HepG2 (cell line): Measurements from ENCODE around the gene INKA1. TPM values are rescaled to one million over a fixed set of nuclear protein-coding genes. Genes with fewer than 3 reads are reported as not detected.
A peak's percentile ranks its signal among the peaks of the same experiment; 100 is the strongest.

Source experiments
- ARID5B ChIP-seq: IDR thresholded peaks from 2 replicates; pipeline ENCODE4 v1.4.0; 2020; ENCODE audit warnings: mild to moderate bottlenecking, missing genetic modification reagents
- CERS6 ChIP-seq: sonication (generic); formaldehyde crosslinking; IDR thresholded peaks from 2 replicates; pipeline ENCODE4 v1.5.0; 2020; ENCODE audit warnings: missing genetic modification reagents
- ETV5 ChIP-seq: IDR thresholded peaks from 2 replicates; pipeline ENCODE4 v1.6.1; 2018; ENCODE audit warnings: missing biosample characterization, missing genetic modification reagents, inconsistent platforms, borderline replicate concordance
- MIER3 ChIP-seq: IDR thresholded peaks from 2 replicates; pipeline ENCODE4 v1.6.1; 2016; ENCODE audit warnings: missing compliant biosample characterization, borderline replicate concordance
- MLXIP ChIP-seq: sonication (generic); formaldehyde crosslinking; IDR thresholded peaks from 2 replicates; pipeline ENCODE4 v1.9.0; 2021; ENCODE audit warnings: missing genetic modification reagents, borderline replicate concordance
- PHF5A ChIP-seq: IDR thresholded peaks from one replicate; pipeline ENCODE4 v1.6.1; 2018; ENCODE audit warnings: low read depth, missing genetic modification reagents; ENCODE audit not compliant: unreplicated experiment
- POLR2G ChIP-seq: fragments of 200-400 bp; formaldehyde crosslinking; IDR thresholded peaks from 2 replicates; pipeline ENCODE4 v1.6.1; 2018; ENCODE audit warnings: mild to moderate bottlenecking, low read depth, low read length, moderate library complexity
- PRDM4 ChIP-seq: sonication (generic); formaldehyde crosslinking; IDR thresholded peaks from 2 replicates; pipeline ENCODE4 v1.9.0; 2021; ENCODE audit warnings: missing genetic modification reagents, borderline replicate concordance
- SKIL ChIP-seq: sonication (generic); formaldehyde crosslinking; IDR thresholded peaks from 2 replicates; pipeline ENCODE4 v1.8.0; 2022; ENCODE audit warnings: missing genetic modification reagents, mild to moderate bottlenecking, moderate library complexity, borderline replicate concordance
- SOX13 ChIP-seq, 3 experiments: fragments of 450-650 bp in 1 of 3; sonication (generic) in 1 of 3; formaldehyde crosslinking in 1 of 3; IDR thresholded peaks in 2 of 3; conservative IDR thresholded peaks in 1 of 3; 2 replicates each; pipeline versions ENCODE4 v1.5.0 to v1.6.1; 2016 to 2020; ENCODE audit warnings: antibody characterized with exemption in 1 of 3, mild to moderate bottlenecking in 1 of 3, missing compliant biosample characterization in 1 of 3, missing genetic modification reagents in 1 of 3, moderate library complexity in 1 of 3
- TBX2 ChIP-seq: sonication (generic); formaldehyde crosslinking; IDR thresholded peaks from 2 replicates; pipeline ENCODE4 v1.5.0; 2020; ENCODE audit warnings: missing genetic modification reagents, mild to moderate bottlenecking, borderline replicate concordance
- ZNF24 ChIP-seq: fragments of 450-650 bp; IDR thresholded peaks from 2 replicates; pipeline ENCODE4 v1.6.1; 2017; ENCODE audit warnings: antibody characterized with exemption, mild to moderate bottlenecking
- ZNF598 ChIP-seq: sonication (generic); formaldehyde crosslinking; IDR thresholded peaks from 2 replicates; pipeline ENCODE4 v1.5.1; 2020; ENCODE audit warnings: mild to moderate bottlenecking, missing genetic modification reagents, borderline replicate concordance
- ZNF652 ChIP-seq: IDR thresholded peaks from 2 replicates; pipeline ENCODE4 v1.6.1; 2016; ENCODE audit warnings: low read depth, borderline replicate concordance
- ZNF674 ChIP-seq: sonication (generic); formaldehyde crosslinking; IDR thresholded peaks from 2 replicates; pipeline ENCODE4 v1.5.0; 2020; ENCODE audit warnings: low read depth, mild to moderate bottlenecking, missing genetic modification reagents
- ZZZ3 ChIP-seq: sonication (generic); formaldehyde crosslinking; IDR thresholded peaks from 2 replicates; pipeline ENCODE4 v1.4.0; 2020; ENCODE audit warnings: missing genetic modification reagents, mild to moderate bottlenecking, borderline replicate concordance
- polyA plus RNA-seq, 8 experiments: library from polyadenylated mRNA; depleted of rRNA in 3 of 8; stranded (reverse) in 7 of 8; unstranded in 1 of 8; fragments of >200 nt; fragmentation: Illumina TruSeq in 4 of 8; extraction: Trizol in 4 of 8; gene quantifications; 2 replicates each; pipeline versions ENCODE4 v1.2.1 to v1.2.3, GENCODE V29; 2011 to 2016; ENCODE audit warnings: low read depth in 4 of 8, missing spikeins in 1 of 8, mixed read lengths in 1 of 8; ENCODE audit not compliant: insufficient read depth in 1 of 8
- total RNA-seq, 5 experiments: library from RNA; depleted of rRNA; stranded (reverse); fragments of >200 nt; fragmentation: Illumina TruSeq; extraction: Trizol; gene quantifications; 2 replicates each; pipeline ENCODE4 v1.2.3, GENCODE V29; 2016; ENCODE audit warnings: low read depth in 1 of 5

INKA1 gene
- total and polyA plus RNA-seq, 2 of the 13 experiments (the other 11 are each of a cell fraction or from before 2014, with no cell fraction given), result 0.22 to 0.41 TPM

GRCh38 chr3:49845694-49846093 is 42.6 kb downstream of the INKA1 start (continued):
- TF ChIP-seq SKIL (CRISPR knock-in tag) (no peak), ZNF674 (no peak), ETV5 (CRISPR knock-in tag) (no peak), ZZZ3 (CRISPR knock-in tag) (no peak), SOX13 (IDR thresholded peaks at IDR 0.05) (no peak), SOX13 (CRISPR knock-in tag; conservative IDR thresholded peaks at IDR 0.05 in 1 of 2, IDR thresholded peaks at IDR 0.05 in 1 of 2) (peak in 1 of 2 experiments; percentile 41; a peak in 1 of 4 replicates), PHF5A (CRISPR knock-in tag) (no peak), ZNF652 (CRISPR knock-in tag) (peak; percentile 91), ARID5B (CRISPR knock-in tag) (0 out of 2 replicates have a peak, but pooled peaks have one; percentile 10), PRDM4 (CRISPR knock-in tag) (no peak), MIER3 (no peak), MLXIP (CRISPR knock-in tag) (no peak), CERS6 (no peak), TBX2 (no peak), ZNF24 (no peak), ZNF598 (CRISPR knock-in tag) (no peak), POLR2G (no peak)
